ENCODE measurements around the gene FNDC3A. TPM values are rescaled to one million over a fixed set of nuclear protein-coding genes. Genes with fewer than 3 reads are reported as not detected.
"Not testable (repeated sequence)": the region's sequence is repeated elsewhere in the genome, so short reads cannot be mapped to it uniquely, and the experiment has no call there.

Gene FNDC3A
- polyA plus RNA-seq, 4 donors = 68.6 to 90.3 (median 76.5) TPM

DNA sequence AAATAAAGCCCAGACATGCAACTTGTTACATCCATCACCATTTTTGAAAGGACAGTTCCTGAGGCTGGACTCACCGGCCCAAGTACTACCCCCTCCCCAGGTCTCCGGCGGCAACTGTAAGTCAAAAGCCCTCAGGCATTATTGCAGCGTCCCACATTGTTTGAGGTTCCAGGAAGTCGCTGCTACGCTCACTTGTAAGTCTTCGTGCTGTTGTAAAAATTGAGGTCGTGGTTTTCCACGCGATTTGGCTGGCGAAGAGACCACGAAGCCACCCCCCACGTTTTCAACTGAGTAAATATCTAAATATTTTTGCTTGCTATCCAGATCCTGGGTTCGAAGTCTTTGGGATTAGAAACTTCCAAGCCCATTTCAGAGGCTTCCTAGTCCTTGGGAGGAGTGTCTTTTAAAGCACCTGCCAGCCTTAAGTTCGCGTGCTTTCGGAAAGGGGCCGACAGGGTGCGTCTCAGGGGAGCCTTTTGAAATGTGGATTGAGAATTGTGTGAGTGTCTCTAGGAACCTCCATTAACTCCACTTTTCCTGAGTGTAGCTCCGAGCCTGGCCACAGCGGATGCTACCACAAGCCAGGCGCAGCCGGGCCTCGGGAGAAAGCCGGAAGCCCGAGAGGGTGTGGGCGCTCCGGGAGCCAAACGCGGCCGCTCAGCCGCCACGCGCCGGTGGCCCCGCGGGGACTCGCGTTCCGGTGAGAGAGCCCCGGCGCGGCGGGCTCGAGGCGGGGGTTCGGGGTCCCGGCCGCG is 434 bp upstream of the FNDC3A start:
- DNase-seq (ENCODE audit: low read depth in 4 of 4, low spot score in 2 of 4) = peak; percentile 54 to 78 (median 60)

DNA sequence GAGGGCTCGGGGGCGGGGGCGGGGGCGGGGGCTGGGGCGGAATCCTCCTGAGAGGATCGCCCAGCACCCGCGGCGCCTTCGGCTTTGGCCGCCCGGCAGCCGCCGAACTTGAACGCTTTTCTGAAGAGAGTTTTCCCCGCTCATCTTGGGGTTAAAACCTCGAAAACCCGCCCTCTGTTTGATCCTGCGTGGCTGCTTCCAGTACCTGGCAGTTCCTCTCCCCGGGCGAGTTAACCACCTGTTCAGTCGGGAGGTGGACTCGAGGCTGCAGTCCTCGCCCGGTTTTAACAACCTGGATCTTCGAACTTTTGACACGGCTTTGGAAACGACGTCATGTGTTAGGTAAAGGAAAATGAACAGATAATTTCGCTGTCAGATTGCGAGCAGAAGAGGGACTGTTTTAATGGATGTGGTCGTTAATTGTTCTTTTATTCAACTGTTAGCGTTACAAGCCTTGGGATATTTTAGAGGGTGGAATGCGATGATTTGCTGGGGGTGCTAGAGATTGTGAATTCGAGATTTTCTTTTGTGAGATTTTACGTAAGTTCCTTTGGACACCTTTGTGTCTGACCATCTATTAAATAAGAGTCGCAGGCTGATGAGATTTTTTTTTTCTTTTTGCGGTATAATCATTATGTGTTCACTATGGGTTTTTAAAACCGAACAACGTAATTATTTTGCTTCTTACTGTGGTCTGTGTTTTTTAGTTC is 1.0 kb downstream of the FNDC3A start:
- peak; percentile 66 to 70 (median 67) for DNase-seq (ENCODE audit: low read depth in 4 of 4, low spot score in 2 of 4)

DNA sequence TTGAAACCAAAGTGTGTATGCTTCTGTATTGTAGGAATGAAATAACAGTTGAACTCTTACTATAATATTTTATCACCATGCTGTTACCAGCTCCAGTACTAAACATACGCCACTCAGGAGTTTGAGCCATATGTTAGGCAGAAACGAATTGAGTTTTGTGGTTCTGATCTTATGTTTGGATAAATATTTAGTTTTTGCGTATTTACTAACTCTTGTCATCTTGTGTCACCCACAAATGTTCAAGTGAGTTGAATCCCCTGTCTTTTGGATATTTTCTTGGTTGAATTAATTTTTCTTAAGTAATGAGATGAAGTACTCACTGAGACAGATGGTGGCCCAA is 1.5 kb downstream of the FNDC3A start:
- peak in 1 of 4 donors; percentile 21 for DNase-seq (ENCODE audit: low read depth in 4 of 4, low spot score in 2 of 4)

DNA sequence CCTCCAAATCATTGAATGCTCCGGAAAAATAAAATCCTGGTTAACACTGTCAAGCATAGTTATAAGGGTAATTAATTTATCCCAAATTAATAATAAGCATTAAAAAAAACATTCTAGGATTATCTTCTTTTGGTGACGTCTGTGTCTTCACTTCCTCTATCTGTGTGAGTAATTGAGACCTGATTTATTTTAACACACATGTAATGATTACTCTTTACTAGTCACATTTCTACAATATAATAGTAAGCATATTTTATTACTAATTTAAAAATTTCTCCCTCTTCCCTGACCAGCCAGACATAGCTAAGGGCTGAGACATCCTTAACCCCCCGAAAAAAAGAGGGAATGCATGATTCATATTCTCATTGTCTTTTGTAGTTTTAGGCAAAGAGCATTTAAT is 2.3 kb downstream of the FNDC3A start:
- no peak for DNase-seq (ENCODE audit: low read depth in 4 of 4, low spot score in 2 of 4)

DNA sequence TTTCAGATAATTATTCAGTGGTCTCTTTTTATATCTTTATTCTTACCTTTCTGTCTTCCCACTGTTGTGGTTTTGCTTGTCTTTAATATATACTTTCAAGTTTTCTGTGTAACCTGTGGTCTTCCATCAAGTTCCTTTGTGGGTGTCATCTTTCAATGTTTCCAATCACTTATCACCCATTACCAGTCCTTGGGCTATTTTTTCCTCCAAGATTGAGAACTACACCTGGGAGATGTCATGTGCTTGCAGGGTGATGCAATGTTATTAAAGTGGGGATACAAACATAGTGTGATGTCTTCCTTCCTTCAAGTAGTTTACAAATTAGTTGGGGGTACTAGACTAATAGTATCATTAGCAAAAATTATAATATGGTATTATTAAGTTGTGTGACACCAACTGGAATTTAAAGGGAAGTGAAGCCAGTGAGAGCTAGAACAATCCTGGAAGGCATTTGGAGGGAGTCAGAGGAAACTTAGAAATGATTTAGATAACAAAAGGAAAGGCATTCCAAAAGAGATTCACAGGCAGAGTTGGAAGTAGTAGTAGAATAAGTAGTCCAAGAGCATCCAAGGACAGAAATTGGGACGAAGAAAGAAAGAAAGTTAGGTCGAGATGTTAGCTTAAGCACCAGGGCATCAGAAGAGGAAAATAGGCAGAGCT is 3.4 kb downstream of the FNDC3A start:
- no peak for DNase-seq (ENCODE audit: low read depth in 4 of 4, low spot score in 2 of 4)

DNA sequence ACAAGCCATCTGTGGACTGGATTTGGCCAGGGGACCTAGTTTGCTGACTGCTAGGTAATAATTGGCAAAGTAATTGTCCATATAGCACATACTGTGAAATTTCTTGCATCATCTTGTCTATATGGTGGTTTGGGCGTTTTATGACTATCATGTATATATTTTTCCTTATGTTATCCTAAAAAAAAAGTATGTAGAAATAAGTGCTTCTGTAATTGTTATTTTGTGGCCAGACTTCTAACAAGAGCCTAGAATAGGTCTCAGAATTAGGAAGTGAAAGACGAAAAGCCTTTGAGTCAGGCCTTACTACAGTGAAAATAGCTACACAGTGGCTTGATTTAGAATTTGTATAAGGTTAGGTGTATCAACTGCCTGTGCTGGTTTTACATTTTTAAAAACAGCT is 4.2 kb downstream of the FNDC3A start:
- DNase-seq (ENCODE audit: low read depth in 4 of 4, low spot score in 2 of 4) = no peak

DNA sequence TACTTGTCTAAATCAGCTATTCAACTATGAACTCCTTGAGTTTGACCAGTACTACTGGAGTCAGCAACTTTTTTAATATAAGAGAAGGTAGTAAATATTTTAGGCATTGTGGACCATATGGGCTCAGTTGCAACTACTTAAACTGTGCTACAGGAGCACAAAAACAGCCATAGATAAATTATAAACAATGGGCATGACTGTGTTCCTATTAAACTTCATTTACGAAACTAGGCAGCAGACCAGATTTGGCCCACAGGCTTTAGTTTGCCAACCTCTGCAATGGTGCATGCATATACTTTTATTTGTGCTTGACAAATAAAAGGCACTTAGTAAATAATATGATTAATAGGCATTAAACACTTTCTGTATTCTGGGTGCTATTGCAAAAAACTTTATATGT is 7.6 kb downstream of the FNDC3A start:
- no peak for DNase-seq (ENCODE audit: low read depth in 4 of 4, low spot score in 2 of 4)

DNA sequence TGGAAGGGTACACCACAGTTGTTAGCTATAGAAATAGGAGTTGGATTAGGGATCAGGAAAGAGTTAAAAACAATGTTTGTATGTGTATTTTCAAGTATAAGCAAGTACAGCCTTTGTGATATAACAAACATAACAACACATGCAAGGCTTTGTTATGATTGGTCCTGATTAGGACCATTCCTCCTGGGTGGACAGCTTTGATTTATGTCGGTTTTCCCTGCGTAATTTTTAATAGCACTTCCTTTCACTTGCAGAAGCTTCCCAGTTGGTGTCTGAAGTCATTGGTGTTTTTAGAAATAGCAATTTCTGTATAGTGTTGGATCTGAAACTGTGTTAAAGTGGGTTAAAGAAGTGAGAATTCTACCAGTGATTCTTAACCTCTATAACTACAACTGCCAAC is 10.0 kb downstream of the FNDC3A start:
- peak in 1 of 4 donors; percentile 38 for DNase-seq (ENCODE audit: low read depth in 4 of 4, low spot score in 2 of 4)

DNA sequence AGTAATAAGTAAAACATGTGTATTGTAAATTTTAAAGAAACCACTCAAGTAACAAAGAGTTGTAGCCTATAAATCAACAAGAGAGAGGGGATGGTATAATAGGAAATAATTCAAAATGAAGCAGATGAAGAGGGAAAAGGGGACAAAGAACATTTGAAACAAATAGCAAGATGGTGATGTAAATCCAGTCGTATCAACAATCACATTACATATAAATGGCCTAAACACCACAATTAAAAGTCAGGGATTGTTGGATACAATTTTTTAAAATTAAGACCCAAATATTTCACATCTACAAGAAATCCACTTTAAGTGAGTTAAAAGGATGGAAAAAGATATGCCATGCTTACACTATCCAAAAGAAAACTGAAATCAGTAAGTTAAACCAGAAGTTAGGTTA is 15.2 kb downstream of the FNDC3A start:
- no peak for DNase-seq (ENCODE audit: low read depth in 4 of 4, low spot score in 2 of 4)

DNA sequence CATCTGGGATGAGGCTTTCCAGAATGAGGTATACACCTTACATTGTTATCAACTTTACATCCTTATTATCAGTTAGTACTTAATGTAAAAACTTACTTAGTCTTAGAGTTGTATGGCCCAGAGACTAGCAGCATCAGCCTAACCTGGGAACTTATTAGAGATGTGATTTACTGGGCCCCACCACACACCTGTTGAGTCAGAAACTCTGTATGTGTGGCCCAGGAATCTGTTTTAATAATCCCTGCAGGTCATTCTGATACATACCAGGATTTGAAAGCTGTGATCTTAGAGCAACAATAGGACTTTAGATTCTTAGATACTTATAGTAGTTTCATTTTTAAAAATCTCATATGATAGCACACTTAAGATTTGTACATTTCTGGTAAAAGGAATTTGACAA is 17.4 kb downstream of the FNDC3A start:
- DNase-seq (ENCODE audit: low read depth in 4 of 4, low spot score in 2 of 4) = no peak

DNA sequence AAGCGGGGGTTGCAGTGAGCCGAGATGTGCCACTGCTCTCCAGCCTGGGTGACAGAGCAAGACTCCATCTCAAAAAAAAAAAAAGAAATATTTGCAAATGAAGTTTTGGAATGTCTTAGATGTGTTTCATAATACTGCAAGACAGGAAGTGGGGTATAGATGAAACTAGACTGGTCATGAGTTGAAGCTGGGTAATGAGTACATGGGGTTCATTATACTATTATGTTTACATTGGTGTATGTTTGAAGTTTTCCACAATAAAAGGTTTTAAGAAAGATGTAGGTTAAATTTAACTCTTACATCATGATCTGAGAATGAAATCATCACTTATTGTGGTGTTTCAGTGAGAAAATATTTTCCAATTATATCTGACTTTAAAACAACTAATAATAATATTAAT is 19.0 kb downstream of the FNDC3A start:
- DNase-seq (ENCODE audit: low read depth in 4 of 4, low spot score in 2 of 4) = no peak

DNA sequence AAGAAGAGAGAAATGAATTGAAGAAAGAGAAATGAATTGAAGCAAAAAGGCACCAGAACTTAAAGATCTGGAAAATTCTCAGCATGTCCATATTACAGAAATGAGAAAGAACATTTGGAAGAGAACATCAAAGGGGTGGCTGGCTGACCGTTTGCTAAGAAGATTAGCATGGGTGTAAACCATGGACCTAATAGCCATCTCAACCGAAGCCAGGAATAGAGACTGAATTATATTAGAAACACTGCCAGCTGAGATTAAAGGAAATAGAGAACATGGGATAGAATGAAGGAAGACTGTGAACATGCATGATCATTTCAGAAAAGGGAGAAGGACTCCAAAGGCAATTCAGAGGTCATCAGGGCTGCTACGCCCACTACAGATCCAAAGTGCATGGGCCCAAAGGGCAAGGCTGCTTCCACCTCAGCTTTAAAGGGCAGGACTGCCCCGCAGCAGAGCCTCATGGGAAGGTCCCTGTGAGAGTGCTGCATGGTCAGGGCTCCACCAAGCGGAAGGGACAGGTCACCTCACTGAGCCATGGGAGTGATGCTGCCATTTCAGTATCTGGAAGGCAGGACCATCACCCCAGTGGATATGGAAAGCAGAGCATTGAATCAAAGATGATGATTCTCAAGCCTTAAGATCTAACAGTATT is 23.1 kb downstream of the FNDC3A start:
- no peak for DNase-seq (ENCODE audit: low read depth in 4 of 4, low spot score in 2 of 4)

DNA sequence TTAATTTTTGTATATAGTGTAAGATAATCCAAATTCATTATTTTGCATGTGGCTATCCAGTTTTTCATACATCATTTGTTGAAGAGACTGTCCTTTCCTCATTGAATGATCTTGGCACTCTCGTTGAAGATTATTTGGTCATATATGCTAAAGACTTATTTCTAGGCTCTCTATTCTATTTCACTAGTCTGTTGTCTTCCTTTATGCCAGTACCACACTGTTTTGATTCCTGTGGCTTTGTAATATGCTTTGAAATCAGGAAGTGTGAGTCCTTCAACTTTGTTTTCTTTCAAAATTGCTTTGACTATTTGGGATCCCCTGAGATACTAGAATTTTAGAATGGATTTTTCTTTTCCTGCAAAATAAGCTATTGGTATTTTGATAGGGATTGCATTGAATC is 24.5 kb downstream of the FNDC3A start:
- DNase-seq (ENCODE audit: low read depth in 4 of 4, low spot score in 2 of 4) = no peak

DNA sequence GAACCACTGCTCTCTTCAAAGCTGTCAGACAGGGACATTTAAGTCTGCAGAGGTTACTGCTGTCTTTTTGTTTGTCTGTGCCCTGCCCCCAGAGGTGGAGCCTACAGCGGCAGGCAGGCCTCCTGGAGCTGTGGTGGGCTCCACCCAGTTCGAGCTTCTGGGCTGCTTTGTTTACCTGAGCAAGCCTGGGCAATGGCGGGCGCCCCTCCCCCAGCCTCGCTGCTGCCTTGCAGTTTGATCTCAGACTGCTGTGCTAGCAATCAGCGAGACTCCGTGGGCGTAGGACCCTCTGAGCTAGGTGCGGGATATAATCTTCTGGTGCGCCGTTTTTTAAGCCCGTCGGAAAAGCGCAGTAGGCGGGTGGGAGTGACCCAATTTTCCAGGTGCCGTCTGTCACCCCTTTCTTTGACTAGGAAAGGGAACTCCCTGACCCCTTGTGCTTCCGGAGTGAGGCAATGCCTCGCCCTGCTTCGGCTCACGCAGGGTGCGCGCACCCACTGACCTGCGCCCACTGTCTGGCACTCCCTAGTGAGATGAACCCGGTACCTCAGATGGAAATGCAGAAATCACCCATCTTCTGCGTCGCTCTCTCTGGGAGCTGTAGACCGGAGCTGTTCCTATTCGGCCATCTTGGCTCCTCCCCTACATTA is 43.4 kb downstream of the FNDC3A start:
- DNase-seq (ENCODE audit: low read depth in 4 of 4, low spot score in 2 of 4) = not testable (repeated sequence)

DNA sequence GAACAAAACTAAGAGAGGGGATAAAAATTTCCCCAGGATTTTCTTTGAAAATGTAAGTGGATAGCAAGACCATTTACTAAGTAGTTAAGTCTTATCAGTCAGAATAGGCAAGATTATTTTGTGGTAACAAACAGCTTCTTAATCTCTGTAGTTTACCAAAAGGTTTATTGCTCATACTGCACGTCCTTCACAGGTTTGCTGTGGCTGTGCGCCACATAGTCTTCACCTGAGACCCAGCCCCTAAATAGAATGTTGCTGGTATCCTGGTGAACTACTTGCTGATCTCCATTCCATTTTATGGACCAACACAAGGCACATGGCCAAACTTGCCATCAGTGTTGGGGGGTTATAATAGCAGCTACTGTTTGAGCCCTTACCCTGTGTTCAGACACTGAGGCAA is 44.6 kb downstream of the FNDC3A start:
- no peak for DNase-seq (ENCODE audit: low read depth in 4 of 4, low spot score in 2 of 4)

DNA sequence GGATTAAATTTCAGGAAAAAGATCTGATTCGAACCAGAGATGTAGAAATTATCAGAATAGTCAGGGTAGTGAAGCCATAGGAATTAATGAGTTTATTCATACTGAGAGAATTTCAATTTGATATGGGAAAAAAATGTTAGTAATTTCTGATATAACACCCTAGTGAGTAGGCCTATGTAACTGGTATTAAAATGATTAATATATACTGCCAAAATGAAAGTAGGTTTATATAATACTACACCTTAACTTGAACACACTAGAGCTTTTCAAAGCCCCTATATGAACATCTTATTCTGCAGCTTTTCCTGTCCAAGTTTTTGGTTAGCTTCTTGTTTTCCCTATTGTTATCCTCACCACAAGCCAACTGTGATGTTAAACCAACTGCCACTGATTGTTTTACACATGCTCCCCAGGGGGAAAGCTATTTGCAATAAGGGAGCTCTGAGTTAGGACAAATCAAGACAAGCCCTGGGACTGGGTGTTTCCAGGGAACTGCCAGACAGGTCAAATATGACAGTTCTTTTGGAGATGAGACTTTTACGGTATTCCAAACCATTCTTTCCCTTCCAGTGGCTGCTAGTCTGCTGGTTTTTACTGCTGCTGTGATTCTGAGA is 45.3 kb downstream of the FNDC3A start:
- no peak for DNase-seq (ENCODE audit: low read depth in 4 of 4, low spot score in 2 of 4)

DNA sequence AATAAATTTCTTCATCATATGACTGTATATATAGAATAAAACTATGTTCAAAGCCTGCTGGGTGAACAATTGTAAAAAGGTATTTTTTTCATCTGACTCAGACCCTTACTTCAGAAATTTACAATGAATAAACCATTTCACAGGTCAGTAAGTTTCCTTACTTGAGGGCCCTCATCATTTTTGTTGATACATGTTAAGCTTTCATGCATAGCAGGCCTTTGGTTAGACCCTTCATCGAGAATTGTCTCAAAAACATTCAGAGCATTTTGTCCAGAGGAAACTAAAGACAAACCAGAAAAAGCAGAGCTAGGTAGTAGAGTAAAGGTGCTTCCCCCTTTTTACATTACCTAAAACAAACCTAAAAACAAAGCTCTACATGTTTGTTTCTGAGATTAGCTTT is 46.2 kb downstream of the FNDC3A start:
- no peak for DNase-seq (ENCODE audit: low read depth in 4 of 4, low spot score in 2 of 4)

DNA sequence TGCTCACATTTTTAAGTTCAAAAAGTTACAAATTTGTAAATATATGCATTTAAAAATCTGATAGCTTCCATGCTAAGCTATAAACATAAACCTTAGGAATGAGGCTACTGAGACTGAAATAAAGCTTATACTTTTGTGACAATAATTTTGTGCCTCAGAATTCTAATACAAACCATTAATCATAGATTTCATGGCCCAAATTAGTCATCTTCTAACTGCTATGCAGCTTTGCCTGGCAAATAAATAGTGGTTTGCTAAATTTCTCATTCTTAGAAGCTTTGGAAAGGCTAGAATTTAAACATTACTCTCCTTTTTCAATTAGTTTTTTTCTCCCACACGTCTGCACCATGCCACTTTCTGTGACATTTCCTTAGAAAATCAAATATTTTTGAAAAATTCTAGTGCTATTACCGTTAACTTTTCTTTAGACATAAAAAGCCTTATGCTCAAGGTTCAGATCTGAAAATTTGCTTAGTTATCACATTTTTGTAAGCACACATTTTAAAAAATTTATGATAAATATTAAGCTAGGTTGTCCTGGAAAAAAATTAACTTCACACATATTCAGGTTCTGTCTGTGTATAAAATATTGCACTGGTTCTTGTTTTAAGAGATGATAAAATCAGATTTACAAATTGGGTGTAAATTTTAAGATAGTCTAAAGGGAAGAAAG is 46.9 kb downstream of the FNDC3A start:
- DNase-seq (ENCODE audit: low read depth in 4 of 4, low spot score in 2 of 4) = no peak

DNA sequence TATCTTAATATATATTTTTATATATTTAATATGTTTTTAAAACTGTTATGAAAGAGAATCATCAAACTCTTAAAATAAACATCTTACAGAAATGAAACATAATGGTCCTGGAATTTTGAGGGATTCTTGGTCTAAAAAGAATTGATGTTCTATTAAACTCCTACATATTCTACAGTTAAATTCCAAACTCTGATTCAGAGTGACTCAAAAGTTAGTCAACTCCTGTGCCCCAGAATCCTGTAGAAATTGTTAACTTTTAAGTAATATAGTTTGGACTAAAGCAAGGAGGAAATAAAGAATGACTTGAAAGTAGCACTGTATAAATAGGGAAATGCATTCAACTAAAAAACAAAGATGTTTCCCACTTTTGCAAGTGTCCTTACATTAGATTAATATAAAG is 47.7 kb downstream of the FNDC3A start:
- DNase-seq (ENCODE audit: low read depth in 4 of 4, low spot score in 2 of 4) = no peak

DNA sequence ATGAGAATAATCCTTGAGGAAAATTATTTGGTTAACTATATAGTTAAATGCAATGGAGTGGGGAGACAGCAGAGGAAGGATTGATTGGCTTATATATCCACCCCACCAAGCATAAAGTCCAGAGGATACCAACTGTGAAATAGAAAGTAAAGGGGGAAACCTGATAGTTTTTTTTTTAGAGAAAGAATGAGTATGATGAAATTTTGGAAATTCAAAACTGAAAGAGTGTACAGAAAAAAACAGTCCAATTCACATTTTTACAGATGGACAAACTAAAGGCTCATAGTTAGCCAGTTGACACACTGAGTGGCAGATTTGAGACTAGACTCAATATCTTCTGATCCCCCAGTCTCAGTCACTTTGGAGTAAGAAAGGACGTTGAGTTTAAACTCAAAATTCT is 51.1 kb downstream of the FNDC3A start:
- no peak for DNase-seq (ENCODE audit: low read depth in 4 of 4, low spot score in 2 of 4)

Measured in left renal cortex interstitium (tissue), 4 donors.